Astrocyte of the spinal cord (primary cell): ENCODE measurements around the gene HSP90AB1.

Source experiments
- DNase-seq: peaks from one replicate; pipeline ENCODE4 v3.0.0; 2011; ENCODE audit warnings: low read depth, low spot score
- H3K4me3 ChIP-seq: 2 replicates; pipeline ENCODE4 v1.5.1; 2011; ENCODE audit warnings: low read depth, mild to moderate bottlenecking, low read length, moderate library complexity
- in situ Hi-C: cut with HindIII; loops from 2 replicates; pipeline ENCODE4 v1.10.0; 2017; ENCODE audit warnings: low sequenced_read_pairs
- TF ChIP-seq, protein P1 (sequence below): IDR thresholded peaks from 2 replicates; pipeline ENCODE4 v1.5.1; 2012; ENCODE audit warnings: low read depth, mild to moderate bottlenecking, low read length, inconsistent platforms

Gene HSP90AB1

DNA sequence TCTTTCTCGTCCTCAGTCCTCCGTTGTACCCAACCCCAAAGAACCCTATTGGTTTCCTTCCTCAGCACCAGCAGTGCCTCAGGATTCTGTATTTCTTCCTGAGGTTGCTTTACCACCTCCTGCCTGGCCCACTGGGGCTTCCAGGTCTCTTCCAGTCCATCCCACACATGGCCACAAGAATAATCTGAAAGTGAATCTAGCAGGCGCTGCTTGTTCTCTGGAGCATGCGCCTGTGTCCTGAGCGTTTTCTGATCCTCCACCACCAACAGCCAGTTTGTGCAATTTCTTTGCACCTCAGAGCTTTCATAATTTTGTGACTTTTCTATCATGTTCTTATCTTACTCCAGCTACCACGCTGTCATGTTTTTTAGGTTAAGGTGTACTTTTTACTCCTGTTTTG lies 11.6 kb upstream of the HSP90AB1 start:
- TF ChIP-seq, protein P1, sequence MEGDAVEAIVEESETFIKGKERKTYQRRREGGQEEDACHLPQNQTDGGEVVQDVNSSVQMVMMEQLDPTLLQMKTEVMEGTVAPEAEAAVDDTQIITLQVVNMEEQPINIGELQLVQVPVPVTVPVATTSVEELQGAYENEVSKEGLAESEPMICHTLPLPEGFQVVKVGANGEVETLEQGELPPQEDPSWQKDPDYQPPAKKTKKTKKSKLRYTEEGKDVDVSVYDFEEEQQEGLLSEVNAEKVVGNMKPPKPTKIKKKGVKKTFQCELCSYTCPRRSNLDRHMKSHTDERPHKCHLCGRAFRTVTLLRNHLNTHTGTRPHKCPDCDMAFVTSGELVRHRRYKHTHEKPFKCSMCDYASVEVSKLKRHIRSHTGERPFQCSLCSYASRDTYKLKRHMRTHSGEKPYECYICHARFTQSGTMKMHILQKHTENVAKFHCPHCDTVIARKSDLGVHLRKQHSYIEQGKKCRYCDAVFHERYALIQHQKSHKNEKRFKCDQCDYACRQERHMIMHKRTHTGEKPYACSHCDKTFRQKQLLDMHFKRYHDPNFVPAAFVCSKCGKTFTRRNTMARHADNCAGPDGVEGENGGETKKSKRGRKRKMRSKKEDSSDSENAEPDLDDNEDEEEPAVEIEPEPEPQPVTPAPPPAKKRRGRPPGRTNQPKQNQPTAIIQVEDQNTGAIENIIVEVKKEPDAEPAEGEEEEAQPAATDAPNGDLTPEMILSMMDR, result no peak
- in situ Hi-C loops, result no loop called here

DNA sequence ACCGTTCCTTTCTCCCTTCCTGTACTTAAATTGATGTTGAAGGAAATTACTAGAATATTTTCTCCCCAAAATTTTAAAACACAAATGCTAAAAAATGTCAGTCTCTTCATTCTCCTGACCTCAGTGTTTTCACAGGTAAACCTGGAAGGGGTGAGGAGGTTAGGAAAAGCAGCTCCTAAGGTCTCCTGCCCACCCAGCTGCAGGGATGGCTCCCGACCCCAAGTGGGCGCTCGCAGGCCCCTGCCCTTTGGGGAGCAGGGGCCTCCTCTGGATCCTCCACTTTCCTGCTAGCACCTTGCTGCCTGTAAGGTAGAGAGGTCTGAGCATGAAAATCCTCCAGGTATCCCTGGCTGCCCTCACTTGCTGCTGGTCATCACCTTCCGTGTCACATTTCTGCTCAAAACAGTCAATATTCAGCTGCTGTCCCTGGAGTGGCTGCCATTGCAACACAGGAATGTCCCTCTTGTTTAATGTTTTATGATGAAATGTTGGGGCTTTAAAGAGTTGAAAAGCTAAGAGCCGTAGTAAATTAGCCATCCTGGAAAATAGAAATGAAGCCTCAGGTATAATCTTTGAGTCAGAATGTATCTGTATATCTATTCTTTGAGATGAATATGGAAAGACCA lies 10.9 kb upstream of the HSP90AB1 start:
- in situ Hi-C loops, result no loop called here
- TF ChIP-seq, protein P1, result no peak
- H3K4me3 ChIP-seq, result no peak overlapping the region

More for the DNA sequence above, 11.6 kb upstream of the HSP90AB1 start:
- no peak for DNase-seq
- no peak overlapping the region for H3K4me3 ChIP-seq

DNA sequence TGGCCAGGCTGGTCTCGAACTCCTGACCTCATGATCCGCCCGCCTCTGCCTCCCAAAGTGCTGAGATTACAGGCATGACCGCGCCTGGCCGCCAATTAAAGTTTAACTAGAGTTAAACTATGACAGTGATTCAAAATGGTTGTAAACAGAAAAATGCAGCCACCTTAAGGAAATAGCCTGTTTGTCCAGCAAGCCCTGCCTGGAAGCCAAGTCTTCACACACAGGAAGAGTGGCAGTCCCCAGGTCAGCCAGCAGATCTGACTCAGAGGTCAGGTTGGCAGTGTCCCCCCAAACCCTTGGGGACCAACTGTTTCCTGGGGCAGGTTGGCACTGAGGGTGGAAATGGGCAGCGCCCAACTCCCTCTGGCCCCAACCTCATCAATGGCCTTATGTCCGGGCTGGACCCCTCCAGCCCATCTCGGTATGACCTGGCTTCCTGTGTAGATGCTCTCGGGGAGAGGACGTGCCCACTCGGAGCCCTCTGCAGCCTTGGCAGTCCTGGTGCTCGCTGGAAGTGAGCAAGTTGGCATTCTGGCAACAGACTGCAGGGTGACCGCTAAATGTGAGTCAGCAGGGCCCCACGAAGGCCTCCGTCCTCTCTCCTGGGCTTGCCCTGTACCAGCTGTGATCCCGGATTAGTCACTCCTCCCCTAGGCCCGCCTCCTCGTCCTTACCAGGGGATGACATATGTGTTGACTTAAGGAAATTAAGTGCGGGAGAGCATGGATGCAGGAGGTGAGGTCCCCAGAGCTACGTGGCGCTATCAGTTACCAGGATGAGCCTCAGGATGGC lies 9.7 kb upstream of the HSP90AB1 start:
- TF ChIP-seq, protein P1, result no peak
- in situ Hi-C loops, result no loop called here
- peak; percentile 95 for DNase-seq

More for the DNA sequence above, 10.9 kb upstream of the HSP90AB1 start:
- DNase-seq, result no peak

DNA sequence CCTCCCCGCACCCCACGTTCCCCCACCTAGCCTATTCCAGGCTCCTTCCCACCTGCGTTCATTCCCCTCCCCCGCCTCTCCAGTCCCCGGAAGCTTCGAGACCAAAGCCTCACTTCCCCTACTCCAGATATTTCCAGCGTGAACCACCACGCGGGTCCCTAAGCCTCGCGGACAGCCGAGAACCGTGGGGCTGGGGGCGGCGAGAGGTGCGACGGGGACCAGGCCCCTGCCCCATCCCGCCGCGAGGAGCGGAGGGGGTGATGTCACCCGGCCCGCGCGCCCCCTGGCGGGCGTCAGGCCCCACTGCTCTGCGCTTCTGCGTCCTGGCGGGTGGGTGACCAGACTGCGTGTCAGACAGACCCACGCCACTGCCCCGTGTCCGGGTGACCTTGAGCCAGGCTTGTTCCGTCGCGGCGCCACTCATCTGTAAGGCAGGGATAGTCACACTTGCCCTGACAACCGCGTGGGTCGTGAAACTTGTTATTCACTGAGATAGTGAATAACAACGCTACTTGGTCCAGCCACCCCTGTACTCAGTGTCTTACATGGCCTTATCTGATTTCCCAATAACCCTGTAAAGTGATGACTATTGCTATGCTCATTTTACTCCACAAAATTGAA lies 9.0 kb upstream of the HSP90AB1 start:
- H3K4me3 ChIP-seq, result peak overlapping the region; percentile 58
- TF ChIP-seq, protein P1, result peak; percentile 89
- DNase-seq, result peak; percentile 65
- in situ Hi-C loops, result no loop called here

More for the DNA sequence above, 9.7 kb upstream of the HSP90AB1 start:
- H3K4me3 ChIP-seq, result peak overlapping the region; percentile 58

DNA sequence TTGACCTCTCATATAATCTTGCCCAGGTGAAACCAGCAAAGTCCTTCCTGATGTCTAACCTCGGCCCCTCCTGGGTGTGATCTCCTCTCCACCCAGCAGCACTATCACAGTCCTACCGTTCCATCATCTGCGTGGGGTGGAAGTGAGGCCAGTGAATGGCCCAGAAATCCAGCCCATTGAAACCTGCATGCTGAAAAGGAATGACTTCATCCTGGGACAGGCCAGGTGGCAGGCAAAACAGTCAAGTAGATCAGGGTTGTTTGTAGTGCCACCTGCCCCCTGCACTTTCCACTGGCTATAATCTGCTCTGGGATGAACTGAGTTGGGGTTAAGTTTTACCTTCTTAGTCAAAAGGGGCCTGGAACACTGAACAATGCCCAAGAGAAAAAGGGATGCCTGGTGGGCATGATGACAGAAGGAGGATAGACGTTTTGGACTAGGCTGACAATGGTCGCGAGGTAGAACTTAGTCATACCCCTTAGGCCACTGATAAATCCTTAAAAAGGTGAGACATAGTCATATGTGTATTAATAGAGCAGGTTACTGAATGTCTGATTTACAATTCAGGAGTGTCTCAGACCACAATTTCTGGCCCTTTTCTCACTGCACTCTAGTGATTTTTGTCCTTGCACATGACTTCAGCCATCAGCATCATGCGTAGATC lies 8.1 kb upstream of the HSP90AB1 start:
- TF ChIP-seq, protein P1, result no peak
- no peak for DNase-seq
- no peak overlapping the region for H3K4me3 ChIP-seq
- in situ Hi-C loops, result no loop called here

DNA sequence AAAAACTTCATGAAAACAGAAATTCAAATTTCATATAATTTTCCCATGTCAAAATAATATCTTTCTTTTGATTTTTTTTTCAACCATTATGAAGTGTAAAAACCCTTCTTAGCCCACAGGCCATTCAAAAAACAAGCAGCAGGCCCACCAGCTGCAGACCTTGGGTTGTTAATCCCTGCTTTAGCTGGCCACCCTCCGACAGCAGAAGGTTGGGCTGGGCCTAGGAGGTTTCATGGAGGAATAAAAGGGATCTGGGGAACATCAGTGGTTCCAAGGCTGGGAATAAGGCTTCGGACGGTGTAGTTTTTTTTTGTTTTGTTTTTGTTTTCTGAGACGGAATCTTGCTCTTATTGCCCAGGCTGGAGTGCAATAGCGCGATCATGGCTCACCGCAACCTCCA lies 3.6 kb upstream of the HSP90AB1 start:
- no peak overlapping the region for H3K4me3 ChIP-seq
- TF ChIP-seq, protein P1, result no peak
- in situ Hi-C loops, result no loop called here
- no peak for DNase-seq
